Measurements from ENCODE around the gene SLC44A1. TPM values are rescaled to one million over a fixed set of nuclear protein-coding genes. Genes with fewer than 3 reads are reported as not detected.
"Not testable (repeated sequence)": the region's sequence is repeated elsewhere in the genome, so short reads cannot be mapped to it uniquely, and the experiment has no call there.

Gene SLC44A1
- total RNA-seq, 1 donor from 2014 or later: 17.1 TPM

DNA sequence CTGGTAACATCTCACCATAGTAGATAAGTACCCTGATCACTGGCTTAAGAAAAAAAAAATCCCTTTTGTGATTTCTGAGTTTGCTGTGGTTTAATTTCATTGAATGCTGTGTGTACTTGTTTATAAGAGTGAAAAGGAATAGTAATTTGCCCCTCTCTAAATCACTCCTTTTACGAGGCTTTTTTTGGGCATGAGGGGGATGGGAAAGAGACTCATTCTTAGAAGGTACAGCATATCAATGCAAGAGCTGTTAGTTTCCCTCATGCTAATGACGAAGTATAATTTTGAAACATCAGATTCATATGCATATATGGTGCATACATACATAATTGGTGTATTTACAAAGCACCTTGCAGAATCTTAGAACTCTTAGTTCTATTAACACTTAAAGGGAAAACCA lies 2.4 kb upstream of the SLC44A1 start:
- DNase-seq (ENCODE audit: low read depth in 2 of 2): no peak

DNA sequence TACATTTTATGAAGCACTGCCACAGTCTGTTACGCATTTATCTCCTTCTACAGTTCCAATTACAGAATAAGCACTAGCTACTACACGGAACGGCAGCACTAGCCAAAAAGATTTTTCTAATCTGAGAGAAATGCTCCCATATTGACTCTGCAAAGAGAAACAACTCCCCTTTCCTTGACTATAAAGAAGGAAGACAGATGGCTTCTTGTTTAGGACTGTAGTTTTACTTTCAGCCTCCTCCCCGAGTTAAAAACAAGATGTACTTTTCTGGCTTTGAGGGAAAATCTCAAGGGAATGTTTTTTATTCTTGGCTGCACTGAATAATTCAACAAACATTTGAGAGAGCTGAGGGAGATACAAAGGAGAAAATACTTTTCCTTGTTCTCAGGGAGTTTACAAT lies 1.9 kb upstream of the SLC44A1 start:
- no peak for DNase-seq (ENCODE audit: low read depth in 2 of 2)

DNA sequence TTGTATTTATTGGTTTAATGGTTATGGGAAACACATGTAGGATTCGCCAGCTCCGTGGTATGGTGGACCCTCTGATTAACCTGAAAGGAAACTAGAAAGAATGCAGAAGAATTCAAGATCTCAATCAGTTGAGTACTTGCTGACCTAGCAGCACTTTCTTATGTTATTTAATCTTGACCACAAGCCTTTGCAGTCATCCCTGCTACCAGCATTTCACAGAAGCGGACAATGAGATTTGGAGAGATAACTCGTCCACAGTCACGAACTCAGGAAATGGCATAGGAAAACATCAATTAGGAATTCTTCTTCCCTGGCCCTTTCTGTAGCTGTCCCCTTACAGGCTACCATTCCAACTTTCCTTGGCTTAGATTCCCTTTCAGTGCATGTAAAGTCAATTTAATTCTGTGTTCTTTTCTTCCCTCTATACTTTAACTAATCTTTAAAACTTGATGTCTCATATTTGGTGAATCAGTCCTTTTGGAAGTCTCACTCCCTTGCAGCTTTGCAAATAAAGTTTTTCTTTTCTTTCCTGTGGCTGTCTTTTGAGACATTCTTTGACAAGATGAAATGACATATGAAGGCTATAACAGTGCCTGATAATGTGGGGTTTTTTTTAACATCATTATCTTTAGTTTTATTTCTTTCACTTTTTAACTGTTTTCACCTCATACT lies 1.3 kb upstream of the SLC44A1 start:
- peak in 1 of 2 donors; percentile 57 for DNase-seq (ENCODE audit: low read depth in 2 of 2)

DNA sequence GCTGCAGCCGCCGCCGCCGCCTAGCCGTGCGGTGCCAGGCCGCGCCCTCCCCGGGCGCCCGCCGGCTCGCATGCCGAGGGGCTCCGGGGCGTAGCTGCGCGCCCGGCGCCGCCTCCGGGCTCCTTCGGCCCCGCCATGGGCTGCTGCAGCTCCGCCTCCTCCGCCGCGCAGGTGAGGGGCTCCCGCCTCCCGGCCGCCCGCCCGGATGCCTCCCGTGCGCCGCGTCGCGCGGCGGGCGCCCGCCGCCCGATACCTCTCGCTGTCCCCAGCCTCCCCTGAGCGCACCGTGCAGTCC lies 230 bp downstream of the SLC44A1 start:
- no peak for DNase-seq (ENCODE audit: low read depth in 2 of 2)

DNA sequence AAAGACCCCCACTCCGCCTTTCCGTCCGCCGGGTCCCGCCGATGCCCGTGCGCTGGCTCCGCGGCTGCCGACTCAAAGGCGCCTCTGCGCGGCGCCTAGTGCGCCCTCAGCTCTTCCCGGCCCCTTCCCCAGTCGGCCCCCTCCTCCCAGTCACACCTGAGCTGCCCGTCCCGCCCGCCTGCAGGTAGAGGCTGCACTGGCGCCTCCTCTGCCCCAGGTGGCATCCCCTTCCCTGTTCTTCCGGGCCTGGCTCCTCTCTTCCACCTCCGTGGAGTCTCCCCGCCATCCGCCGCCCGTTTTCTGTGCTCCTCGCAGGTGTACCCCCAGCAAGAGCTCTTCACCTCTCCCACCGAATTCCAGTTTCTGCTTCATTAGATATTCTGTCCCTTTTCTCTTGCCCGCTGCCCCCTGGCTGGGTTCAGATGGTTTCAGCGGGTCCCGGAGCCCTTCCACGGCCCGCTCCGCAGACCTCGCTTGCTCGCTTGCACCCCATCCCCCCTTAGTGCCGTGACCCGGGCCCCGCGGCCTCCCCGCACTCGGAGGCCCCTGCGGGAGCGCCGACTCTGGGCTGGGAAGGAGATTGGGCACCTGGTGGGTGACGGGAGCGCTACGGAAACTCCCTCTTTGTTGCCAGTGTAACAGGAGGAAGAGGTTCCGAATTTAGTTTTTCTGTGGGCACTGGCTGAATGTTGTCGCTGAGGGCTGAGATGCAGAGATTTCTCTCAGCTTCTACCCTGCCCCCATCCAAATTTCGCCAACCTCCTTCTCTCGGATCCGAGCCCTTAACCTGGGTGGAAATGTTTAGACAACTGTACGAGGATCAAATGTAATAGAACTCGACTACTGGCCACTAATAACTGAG lies 809 bp downstream of the SLC44A1 start:
- peak in 1 of 2 donors; percentile 47 for DNase-seq (ENCODE audit: low read depth in 2 of 2)

DNA sequence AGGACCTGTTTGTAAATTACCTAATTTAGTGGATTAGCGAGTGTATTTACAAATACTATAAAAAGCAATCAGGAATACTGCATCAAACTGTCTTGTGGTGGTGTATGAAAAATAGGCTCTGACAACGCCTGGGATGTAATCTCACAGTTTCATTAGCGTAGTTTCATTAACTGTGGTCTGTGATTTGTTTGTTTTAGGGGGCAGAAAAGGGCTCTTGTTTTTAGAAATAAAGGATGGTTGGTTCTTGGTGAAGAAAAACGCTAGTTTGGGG lies 1.4 kb downstream of the SLC44A1 start:
- DNase-seq (ENCODE audit: low read depth in 2 of 2): no peak

DNA sequence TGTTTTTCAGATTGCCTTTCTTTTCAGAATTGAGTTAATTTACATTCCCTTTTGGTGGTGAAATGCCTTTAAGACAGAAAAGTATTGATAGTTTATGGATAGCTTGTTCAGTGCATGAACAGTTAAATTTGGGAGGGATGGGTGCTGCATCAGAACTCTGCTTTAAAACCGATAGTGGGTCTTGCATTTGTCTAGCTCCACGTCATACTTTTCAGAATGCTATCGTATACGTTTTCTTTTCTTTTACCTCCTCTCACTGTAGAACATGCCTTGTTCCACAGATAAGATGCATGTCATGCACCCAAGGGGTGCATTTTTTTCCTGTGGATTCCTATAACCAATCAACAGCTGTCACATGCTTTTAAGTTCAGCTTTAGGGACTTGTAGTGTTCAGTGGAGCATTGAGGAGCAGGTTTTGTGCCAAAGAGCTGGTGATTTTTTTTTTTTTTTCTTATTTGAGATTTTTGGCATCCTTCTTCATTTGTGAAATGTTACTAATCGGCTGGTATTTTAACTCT lies 2.3 kb downstream of the SLC44A1 start:
- no peak for DNase-seq (ENCODE audit: low read depth in 2 of 2)

DNA sequence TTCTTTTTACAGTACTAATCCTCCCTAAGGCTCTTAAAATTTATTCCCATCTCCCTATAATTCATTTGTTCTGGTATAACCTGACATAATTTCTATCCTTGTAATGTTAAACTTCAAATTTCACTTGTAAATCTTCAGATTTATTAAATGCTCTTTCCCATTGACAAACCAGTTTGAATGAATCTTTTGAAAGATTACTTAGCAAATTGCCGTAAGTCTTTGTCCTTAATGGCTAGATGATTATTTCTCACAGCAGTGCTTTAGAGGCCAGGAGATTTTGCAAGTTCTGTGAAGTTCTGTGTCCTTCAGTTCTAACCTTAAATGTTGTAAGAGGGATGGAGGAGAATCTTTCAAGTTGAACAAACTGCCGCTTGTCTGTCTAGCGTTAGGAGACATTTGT lies 4.2 kb downstream of the SLC44A1 start:
- DNase-seq (ENCODE audit: low read depth in 2 of 2): no peak

DNA sequence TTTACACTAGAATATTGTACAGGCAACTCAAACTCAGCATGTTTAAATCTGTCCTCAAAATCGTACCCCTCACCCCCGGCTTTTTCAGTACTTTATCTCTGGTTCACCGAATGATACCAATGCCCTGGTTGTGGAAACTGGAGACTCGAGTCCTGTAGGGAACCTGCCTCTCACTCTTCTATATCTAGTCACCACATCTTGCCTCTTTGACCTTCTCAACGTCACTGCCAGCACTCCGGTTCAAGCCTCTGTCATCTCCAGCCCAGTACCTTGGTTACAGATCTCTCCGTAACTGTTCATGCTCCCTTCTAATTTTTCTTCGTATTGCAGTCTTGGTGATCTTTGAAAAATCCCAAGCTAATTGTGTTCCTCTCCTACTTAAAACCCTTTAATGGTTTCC lies 6.7 kb downstream of the SLC44A1 start:
- DNase-seq (ENCODE audit: low read depth in 2 of 2): no peak

DNA sequence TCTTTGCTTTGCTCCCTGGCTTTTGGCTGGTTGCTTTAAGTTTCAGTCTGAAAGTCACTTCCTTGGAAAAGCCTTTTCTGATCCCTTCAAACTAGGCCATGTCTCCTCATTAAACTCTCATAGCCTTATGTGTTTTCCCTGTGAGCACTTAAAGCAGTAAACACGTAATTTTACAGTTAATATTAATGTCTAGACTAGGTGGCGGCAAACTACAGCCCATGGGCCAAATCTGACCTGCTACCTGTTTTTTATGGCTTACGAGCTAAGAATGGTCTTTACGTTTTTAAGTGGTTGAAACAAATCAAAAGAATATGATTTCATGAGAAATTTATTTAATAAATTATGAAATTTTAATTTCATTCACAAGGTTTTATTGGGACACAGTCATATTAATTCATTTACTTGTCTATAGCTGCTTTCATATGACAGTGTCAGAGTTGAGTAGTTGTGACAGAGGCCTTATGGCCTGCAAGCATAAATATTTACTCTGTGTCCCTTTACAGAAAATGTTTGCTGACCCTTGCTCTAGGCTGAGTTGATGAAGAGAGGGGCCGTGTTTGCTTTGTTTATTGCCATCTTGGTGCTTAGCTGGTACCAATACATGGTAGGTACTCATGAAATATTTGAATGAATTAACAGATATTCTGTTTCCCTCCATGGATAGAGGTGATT lies 7.4 kb downstream of the SLC44A1 start:
- DNase-seq (ENCODE audit: low read depth in 2 of 2): no peak

DNA sequence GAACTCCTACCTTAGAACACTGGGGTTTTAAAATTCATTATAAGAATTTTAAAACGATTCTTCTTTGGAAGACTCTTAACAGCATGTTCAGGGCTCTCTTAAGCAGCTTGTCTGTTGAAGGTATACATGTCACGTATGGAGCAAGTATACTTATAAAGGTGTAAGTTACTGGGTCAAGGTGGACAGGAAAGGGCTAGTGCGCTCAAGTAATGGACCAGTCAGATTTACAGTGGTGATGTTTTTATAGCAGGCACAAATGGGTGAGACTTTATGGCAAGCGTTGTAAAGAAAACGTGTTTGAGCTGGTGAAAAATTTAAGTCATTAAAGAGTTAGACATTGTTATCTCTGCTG lies 7.9 kb downstream of the SLC44A1 start:
- no peak for DNase-seq (ENCODE audit: low read depth in 2 of 2)

DNA sequence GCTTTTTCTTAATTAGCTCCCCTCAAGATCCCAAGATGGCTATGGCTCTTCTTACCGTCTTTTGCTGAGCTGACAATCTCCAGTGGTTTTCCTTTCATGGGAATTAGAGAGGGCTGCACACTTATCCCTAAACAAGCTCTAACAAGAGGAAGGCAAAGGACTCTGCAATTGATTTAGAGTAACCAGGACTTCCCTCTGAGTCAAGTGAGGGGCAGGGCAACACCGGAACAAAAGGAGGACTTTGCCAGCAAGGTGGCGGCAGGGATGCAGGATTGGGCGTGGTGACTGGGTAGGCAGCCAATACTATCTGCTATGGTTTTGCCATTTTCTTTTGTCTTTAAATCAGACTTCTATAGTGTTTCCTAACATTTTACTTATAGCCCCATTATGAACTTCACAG lies 9.8 kb downstream of the SLC44A1 start:
- DNase-seq (ENCODE audit: low read depth in 2 of 2): no peak

DNA sequence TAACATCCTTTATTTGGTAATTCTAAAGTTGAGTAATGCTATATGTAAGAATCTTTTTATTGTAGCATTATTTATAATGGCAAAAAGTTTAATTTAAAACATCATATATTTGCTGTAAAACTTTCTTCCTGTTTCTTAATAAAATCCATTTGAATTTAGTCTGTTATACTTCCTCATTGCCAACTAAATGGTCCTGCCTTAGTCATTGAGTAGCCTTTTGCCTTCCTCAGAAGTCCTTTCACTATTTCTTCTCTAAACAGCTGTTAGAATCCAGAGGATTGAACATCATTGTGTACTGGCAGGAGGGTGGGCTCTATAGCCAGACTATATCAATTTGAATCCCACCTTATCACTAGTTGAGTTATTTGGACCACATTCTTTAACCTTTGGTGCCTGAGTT lies 11.0 kb downstream of the SLC44A1 start:
- no peak for DNase-seq (ENCODE audit: low read depth in 2 of 2)

DNA sequence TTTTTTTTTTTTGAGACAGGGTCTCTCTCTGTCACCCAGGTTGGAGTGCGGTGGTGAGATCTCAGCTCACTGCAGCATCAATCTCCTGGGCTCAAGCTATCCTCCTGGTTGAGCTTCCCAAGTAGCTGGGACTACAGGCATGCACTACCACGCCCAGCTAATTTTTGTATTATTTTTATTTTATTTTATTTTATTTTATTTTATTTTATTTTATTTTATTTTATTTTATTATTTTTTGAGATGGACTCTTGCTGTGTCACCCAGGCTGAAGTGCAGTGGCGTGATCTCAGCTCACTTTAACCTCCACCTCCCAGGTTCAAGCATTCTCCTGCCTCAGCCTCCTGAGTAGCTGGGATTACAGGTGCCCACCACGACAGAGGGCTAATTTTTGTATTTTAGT lies 12.1 kb downstream of the SLC44A1 start:
- DNase-seq (ENCODE audit: low read depth in 2 of 2): not testable (repeated sequence)

DNA sequence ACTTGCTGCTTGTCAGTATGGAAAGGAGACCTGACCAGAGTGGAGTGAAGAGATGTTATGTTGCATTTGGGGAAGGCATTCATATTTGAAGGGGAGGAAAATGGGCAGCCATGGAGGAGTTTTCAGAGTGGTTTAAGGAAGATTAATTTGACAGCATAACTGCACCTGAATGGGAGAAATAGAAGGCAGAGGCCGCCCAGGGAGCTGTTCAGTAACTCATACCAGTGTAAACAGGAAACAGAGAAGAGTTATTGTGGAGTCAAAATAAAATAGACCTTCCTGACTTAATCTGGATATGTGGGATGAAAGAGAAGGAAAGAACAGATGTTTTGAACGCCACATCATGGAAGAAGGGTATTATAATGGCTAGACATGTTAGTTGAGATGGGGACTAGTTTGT lies 13.4 kb downstream of the SLC44A1 start:
- peak in 1 of 2 donors; percentile 15 for DNase-seq (ENCODE audit: low read depth in 2 of 2)

DNA sequence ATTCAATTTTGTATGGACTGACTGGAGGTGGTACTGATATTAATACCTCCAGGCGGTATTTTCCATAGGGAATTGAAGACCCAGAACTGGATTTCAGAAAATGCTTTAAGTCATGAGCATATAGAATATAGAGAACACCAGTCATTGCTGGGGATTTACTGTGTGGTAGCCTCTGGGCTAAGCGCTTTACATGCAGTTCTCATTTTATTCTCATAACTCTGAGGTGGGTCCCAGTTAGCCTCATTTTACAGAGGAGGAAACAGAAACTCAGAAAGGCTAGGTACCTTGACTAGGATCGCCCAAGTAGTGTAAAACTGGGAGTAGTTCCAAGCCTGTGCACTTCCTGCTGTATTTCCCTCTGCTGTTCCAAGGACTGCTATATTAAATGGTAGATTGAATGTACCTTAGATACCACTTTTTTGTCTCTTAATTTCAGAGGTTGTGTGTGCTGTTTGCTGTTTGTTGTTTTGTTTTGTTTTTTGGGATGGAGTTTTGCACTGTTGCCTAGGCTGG lies 13.8 kb downstream of the SLC44A1 start:
- peak in 1 of 2 donors; percentile 54 for DNase-seq (ENCODE audit: low read depth in 2 of 2)

DNA sequence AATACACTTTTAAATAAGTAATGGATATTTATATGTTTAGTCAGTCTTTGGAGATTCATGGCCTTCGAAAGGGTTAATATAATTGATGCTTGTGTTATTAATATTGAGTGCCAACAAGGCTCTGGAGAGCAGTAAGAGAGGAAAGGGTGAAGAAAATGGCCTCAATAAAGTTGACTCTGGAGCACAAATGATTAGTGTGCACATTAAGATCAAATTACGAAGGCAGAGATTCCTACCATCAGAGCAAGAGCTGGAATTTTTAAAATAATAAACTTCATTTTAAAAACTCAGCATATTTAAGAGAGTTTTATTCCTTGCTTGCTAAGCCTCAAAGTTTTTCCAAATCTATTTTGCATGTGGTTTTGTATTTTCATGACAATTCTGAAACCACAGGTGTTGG lies 14.8 kb downstream of the SLC44A1 start:
- DNase-seq (ENCODE audit: low read depth in 2 of 2): no peak

DNA sequence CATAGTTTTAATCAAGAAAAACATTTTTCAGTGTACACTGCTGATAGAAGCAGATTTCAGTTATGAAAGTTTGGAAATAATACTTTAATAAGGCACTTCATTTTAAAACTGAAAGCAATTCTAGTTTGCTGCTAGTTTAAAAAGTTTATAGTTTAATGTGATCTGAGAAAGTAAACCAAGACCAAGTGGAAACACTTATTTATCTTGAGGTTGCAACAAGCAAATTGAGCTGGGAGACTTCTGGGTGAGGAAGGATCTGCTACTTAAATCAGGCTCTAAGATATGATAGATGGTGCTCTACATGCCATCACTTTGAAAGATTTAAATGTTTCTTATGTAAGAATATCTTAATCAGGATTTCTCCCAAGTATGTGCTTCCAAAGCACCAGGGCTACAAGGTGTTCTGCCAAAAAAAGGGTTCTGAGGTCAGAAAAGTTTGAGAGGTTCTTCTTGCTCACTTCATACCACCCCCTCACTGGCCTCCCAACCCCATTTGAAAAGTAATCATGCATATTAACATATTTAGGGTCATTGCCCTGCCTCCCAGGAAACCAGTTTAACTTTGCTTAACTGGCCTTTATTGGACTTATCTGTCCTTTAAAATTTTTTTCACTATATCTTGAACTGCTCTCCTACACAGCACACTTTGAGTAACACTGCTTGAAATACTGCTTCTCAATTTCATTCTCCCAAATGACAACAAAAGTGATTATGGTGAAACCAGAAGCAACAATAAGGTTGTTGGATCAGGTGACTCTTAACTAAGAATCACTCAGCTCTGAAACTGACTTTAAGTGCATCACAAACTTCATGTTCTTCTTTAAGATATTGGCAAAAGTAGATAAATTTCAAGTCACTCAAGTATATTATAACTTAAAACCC lies 15.5 kb downstream of the SLC44A1 start:
- DNase-seq (ENCODE audit: low read depth in 2 of 2): no peak

DNA sequence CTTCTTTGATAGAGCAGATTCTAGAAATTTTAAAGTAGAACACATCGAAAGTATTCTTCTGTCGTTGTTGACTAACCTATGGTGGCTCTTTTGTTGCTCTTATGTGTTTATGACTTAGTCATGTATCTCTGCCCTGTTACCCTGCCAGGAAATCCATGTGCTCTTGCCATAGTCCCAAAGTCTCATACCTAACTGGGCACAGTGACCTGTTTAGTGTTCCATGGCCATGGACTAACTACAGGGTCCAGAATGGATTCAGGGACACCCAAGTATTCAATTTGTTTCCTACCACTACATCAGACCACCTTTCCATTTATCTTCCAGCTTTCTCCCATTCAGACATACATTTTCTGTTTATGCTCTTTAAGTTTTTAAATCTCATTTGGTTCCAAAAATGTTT lies 18.0 kb downstream of the SLC44A1 start:
- DNase-seq (ENCODE audit: low read depth in 2 of 2): no peak

DNA sequence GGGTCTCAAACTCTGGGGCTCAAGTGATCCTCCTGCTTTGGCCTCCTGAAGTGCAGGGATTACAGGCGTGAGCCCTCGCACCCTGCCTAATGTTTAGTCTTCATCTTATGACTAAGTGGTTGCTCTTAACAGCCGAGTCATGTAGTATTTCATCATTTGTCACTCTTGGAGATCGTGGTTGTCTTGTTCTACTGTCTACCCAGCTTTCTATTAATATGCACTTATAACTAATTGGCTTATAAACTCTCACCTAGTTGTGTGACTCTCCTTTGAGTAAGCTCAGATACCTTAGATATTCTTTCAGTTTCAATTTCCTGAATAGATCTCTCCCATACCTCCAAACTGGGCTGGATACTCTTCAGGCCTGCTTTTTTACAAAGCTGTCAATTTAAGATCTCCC lies 19.9 kb downstream of the SLC44A1 start:
- DNase-seq (ENCODE audit: low read depth in 2 of 2): no peak

DNA sequence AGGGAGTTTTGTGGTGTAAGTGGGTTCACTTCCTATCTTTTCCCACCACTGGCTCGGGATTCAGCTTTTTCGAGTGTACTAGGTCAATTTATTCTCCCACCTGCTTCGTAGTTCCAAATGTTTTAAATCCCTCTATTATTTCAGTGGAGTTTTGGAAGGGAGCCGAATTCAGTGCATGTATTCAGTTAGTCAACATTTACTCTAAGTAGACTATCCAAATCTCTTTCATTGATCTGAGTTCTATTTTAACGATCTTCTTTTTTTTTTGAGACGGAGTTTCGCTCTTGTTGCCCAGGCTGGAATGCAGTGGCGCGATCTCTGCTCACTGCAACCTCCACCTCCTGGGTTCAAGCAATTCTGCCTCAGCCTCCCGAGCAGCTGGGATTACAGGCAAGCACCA lies 23.8 kb downstream of the SLC44A1 start:
- DNase-seq (ENCODE audit: low read depth in 2 of 2): not testable (repeated sequence)

DNA sequence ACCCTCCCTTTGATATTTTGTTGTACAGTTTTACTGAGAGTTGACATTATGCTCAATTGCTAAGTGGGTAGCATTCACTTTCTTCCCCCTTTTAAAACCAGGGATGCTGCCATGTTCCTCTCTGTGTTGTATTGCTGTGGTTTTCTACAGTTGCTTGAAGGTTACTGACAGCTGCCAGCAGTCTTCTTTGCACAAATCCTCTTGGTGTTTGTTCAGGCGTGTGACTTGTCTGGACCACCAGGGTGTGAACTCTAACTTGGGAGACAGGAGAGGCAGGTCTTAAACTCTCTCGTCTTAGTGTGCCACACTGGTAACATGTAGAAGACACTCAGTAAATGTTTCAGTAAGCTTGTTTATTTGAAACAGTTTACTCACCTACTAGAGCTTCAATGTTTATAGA lies 25.1 kb downstream of the SLC44A1 start:
- no peak for DNase-seq (ENCODE audit: low read depth in 2 of 2)

Measured in dermis microvascular lymphatic vessel endothelial cell (primary cell).